Measurements from ENCODE around the gene IRF2BP1.

IRF2BP1 gene

GRCh38 chr19:45890877-45891276, 4.9 kb upstream of the IRF2BP1 start:
- ChIA-PET CTCF (interaction anchor here (1.7 kb wide), 1 partner anchor 8 kb away, joined by 7 read pairs; no protein-coding TSS in a partner anchor), POLR2A (interaction anchor here (2.6 kb wide), 1 partner anchor 12 kb away, joined by 11 read pairs; the partner anchor contains the start of gene MYPOP)
- Histone ChIP-seq H3K27ac (ENCODE audit: extremely low read depth, low read depth, low read length) (no peak overlapping the region), H3K9me3 (ENCODE audit: control insufficient read depth, insufficient read depth, low read depth, low read length) (no peaks in the 10 kb centered on the region), H3K4me3 (ENCODE audit: low read depth, low read length) (no peak overlapping the region), H3K36me3 (ENCODE audit: control insufficient read depth in 2 of 2, insufficient read depth in 1 of 2, low read length in 2 of 2) (peaks cover 10 to 18% of the 10 kb centered on the region in 2 experiments; a peak in 2 of 3 replicates), H3K4me1 (ENCODE audit: control insufficient read depth, insufficient read depth, low read length) (no peaks in the 10 kb centered on the region)
- TF ChIP-seq ZNF843 (tag by site-specific recombination; IDR thresholded peaks at IDR 0.05): no peak
- TF ChIP-seq ZNF707 (tag by site-specific recombination; IDR thresholded peaks at IDR 0.05): no peak
- no peak for TF ChIP-seq ZIC2 (tag by site-specific recombination; IDR thresholded peaks at IDR 0.05)
- no peak for TF ChIP-seq KLF16 (tag by site-specific recombination; IDR thresholded peaks at IDR 0.05)
- no peak for TF ChIP-seq ZNF785 (tag by site-specific recombination; IDR thresholded peaks at IDR 0.05)
- no peak for TF ChIP-seq ZBTB8A (tag by site-specific recombination; IDR thresholded peaks at IDR 0.05)
- no peak for TF ChIP-seq ZNF596 (tag by site-specific recombination; IDR thresholded peaks at IDR 0.05)
- TF ChIP-seq ZNF404 (tag by site-specific recombination; IDR thresholded peaks at IDR 0.05): no peak
- TF ChIP-seq ZSCAN23 (tag by site-specific recombination; IDR thresholded peaks at IDR 0.05): no peak
- no peak for TF ChIP-seq ZNF549 (tag by site-specific recombination; IDR thresholded peaks at IDR 0.05)
- TF ChIP-seq ZNF747 (tag by site-specific recombination; IDR thresholded peaks at IDR 0.05): no peak
- no peak for TF ChIP-seq ZNF146 (tag by site-specific recombination; IDR thresholded peaks at IDR 0.05)
- no peak for TF ChIP-seq KLF10 (tag by site-specific recombination; IDR thresholded peaks at IDR 0.05)

GRCh38 chr19:45889210-45889885, 3.4 kb upstream of the IRF2BP1 start:
- no peaks in the 10 kb centered on the region for H3K9me3 ChIP-seq (ENCODE audit: control insufficient read depth, insufficient read depth, low read depth, low read length)
- TF ChIP-seq ZSCAN5A (tag by site-specific recombination; IDR thresholded peaks at IDR 0.05) (no peak), GLIS1 (tag by site-specific recombination; IDR thresholded peaks at IDR 0.05) (0 out of 2 replicates have a peak, but pooled peaks have one; percentile 8), ZNF621 (tag by site-specific recombination; IDR thresholded peaks at IDR 0.05) (no peak), ZNF324 (tag by site-specific recombination; IDR thresholded peaks at IDR 0.05) (no peak), RBAK (tag by site-specific recombination; IDR thresholded peaks at IDR 0.05) (no peak), ZBTB48 (tag by site-specific recombination; IDR thresholded peaks at IDR 0.05) (no peak), PRDM1 (tag by site-specific recombination; IDR thresholded peaks at IDR 0.05) (0 out of 2 replicates have a peak, but pooled peaks have one; percentile 7), ZNF169 (tag by site-specific recombination; IDR thresholded peaks at IDR 0.05) (no peak), ZFP3 (tag by site-specific recombination; IDR thresholded peaks at IDR 0.05; ENCODE audit: low read depth) (no peak)

More at GRCh38 chr19:45889210-45889885, 3.4 kb upstream of the IRF2BP1 start:
- ChIA-PET POLR2A (interaction anchor here (0.7 kb wide), 1 partner anchor 778 kb away, joined by 5 read pairs; no protein-coding TSS in a partner anchor), CTCF (interaction anchor here (1.1 kb wide), 1 partner anchor 58 kb away, joined by 3 read pairs; no protein-coding TSS in a partner anchor)
- Histone ChIP-seq H3K4me3 (ENCODE audit: low read depth, low read length) (no peak overlapping the region), H3K27ac (ENCODE audit: extremely low read depth, low read depth, low read length) (no peak overlapping the region; the same call in 1 of the 2 replicates), H3K4me1 (ENCODE audit: control insufficient read depth, insufficient read depth, low read length) (no peaks in the 10 kb centered on the region), H3K36me3 (ENCODE audit: control insufficient read depth in 2 of 2, insufficient read depth in 1 of 2, low read length in 2 of 2) (peaks cover 4 to 16% of the 10 kb centered on the region in 2 experiments; a peak in 2 of 3 replicates)

All from HEK293 (cell line).